OCI-LY1 (cell line): Measurements from ENCODE around the gene ITPA.

Source experiments
- CTCF ChIP-seq: fragments of 200-600 bp; sonication (generic), shearing (Covaris generic); IDR thresholded peaks from 2 replicates; pipeline ENCODE4 v1.5.1; 2017; ENCODE audit warnings: mild to moderate bottlenecking, antibody characterized with exemption, low read length, moderate library complexity, mixed read lengths
- EZH2 ChIP-seq: fragments of 200-600 bp; sonication (generic), shearing (Covaris generic); IDR thresholded peaks from 2 replicates; pipeline ENCODE4 v1.8.0; 2017; ENCODE audit warnings: borderline replicate concordance, mixed run types, mild to moderate bottlenecking, antibody characterized with exemption, low read length, moderate library complexity, mixed read lengths

GRCh38 chr20:3209257-3209945 is at the start of gene ITPA:
- no peak for TF ChIP-seq CTCF
- no peak for TF ChIP-seq EZH2
